ENCODE results near the gene FOXO3. TPM values are rescaled to one million over a fixed set of nuclear protein-coding genes. Genes with fewer than 3 reads are reported as not detected.

The FOXO3 gene
- polyA plus RNA-seq, 2 donors: 9.6 to 15.3 TPM

GRCh38 chr6:108561742-108562502, 1.2 kb downstream of the FOXO3 start:
- Histone ChIP-seq H3K27me3 (ENCODE audit: control insufficient read depth in 1 of 2, insufficient read depth in 2 of 2, low read length in 2 of 2) (no peaks in the 10 kb centered on the region), H3K4me1 (ENCODE audit: control insufficient read depth in 2 of 2, insufficient read depth in 2 of 2, low read length in 1 of 2) (peaks cover 0 to 2% of the 10 kb centered on the region in 2 donors), H3K4me3 (ENCODE audit: low read depth in 1 of 2, low read length in 2 of 2) (peak overlapping the region; percentile 86 to 89), H3K9me3 (ENCODE audit: control insufficient read depth in 2 of 2, insufficient read depth in 1 of 2, low read depth in 1 of 2, low read length in 1 of 2) (no peaks in the 10 kb centered on the region), H3K27ac (ENCODE audit: low read depth in 2 of 2, low read length in 1 of 2) (peak overlapping the region; percentile 78 to 81), H3K36me3 (ENCODE audit: control insufficient read depth in 2 of 2, insufficient read depth in 2 of 2, low read length in 1 of 2) (no peaks in the 10 kb centered on the region)
- 22 to 23% methylated on average over 46 of the region's 46 CpGs for WGBS, 2 donors

DNA sequence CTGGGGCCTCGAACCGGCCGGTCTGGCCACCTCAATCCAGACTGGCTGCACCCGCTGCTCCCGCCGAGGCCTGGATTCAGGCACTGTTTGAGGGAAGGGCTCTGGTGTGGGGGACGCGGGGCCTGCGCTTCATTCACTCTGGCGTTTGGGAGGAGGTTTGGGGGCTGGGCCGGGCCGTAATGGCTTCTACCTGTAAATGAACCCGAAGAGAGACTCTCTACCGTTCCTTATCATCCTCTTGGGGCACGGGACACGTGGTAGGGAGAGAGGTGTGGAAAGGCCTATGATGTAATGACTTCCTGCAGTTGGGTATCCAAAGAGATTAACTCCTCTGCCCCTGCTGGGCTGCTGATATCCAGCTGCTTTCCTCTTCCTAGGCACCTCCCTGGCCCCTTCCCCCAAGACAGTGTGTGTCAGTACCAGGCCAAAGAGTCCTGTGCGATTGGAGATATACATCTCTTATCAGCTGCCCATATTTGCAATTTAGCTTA, 1.8 kb downstream of the FOXO3 start:
- Histone ChIP-seq H3K27ac (ENCODE audit: low read depth in 2 of 2, low read length in 1 of 2) (peak overlapping the region; percentile 78 to 81), H3K4me1 (ENCODE audit: control insufficient read depth in 2 of 2, insufficient read depth in 2 of 2, low read length in 1 of 2) (no peaks in the 10 kb centered on the region), H3K27me3 (ENCODE audit: control insufficient read depth in 1 of 2, insufficient read depth in 2 of 2, low read length in 2 of 2) (no peaks in the 10 kb centered on the region), H3K9me3 (ENCODE audit: control insufficient read depth in 2 of 2, insufficient read depth in 1 of 2, low read depth in 1 of 2, low read length in 1 of 2) (no peaks in the 10 kb centered on the region), H3K36me3 (ENCODE audit: control insufficient read depth in 2 of 2, insufficient read depth in 2 of 2, low read length in 1 of 2) (peaks cover 0 to 2% of the 10 kb centered on the region in 2 donors), H3K4me3 (ENCODE audit: low read depth in 1 of 2, low read length in 2 of 2) (peak overlapping the region; percentile 86 to 89)
- WGBS, 2 donors: 22 to 29% methylated on average over 17 of the region's 17 CpGs

DNA sequence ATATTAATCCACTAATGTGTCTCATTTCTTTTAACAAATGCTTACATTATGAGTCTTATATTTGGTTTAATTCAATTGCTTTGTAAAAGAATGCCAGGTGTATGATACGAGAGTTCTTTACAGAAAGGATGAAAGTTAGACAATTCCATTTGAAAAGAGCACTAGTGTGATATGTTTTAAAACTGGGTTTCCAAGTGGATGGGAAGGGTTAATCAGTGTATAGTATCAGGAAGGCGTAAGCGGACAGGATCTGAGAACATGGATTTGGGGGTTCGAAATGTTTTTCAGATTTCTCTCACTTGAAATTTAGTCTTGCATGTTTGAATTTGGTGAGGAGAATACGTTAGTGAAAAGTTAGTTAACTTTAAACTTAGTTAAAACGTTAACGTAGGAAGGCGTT, 2.6 kb downstream of the FOXO3 start:
- Histone ChIP-seq H3K4me3 (ENCODE audit: low read depth in 1 of 2, low read length in 2 of 2) (peak overlapping the region in 1 of 2 donors; percentile 86), H3K27me3 (ENCODE audit: control insufficient read depth in 1 of 2, insufficient read depth in 2 of 2, low read length in 2 of 2) (no peaks in the 10 kb centered on the region), H3K27ac (ENCODE audit: low read depth in 2 of 2, low read length in 1 of 2) (no peak overlapping the region), H3K4me1 (ENCODE audit: control insufficient read depth in 2 of 2, insufficient read depth in 2 of 2, low read length in 1 of 2) (peaks cover 0 to 2% of the 10 kb centered on the region in 2 donors), H3K36me3 (ENCODE audit: control insufficient read depth in 2 of 2, insufficient read depth in 2 of 2, low read length in 1 of 2) (peaks cover 0 to 6% of the 10 kb centered on the region in 2 donors), H3K9me3 (ENCODE audit: control insufficient read depth in 2 of 2, insufficient read depth in 1 of 2, low read depth in 1 of 2, low read length in 1 of 2) (no peaks in the 10 kb centered on the region)
- WGBS, 2 donors: 77 to 81% methylated on average over 8 of the region's 8 CpGs

DNA sequence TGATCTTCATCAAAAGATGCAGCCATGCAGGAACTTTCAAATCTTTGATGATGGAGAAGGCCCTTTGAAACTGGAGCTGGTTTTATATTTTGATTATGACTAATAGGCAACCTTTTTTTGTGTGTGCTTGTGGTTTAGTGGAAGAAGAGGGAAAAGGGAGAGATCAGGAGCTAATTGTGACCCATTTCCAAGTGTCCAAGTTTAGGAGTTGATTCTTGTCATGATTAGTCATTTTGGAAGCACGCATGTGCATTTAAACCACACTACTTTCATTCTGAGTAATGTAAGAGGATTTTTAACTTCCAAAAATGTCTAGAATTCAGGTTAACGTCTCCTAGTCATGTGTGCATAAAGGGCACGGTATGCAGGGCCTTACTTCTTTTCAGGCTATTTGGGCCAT, 3.5 kb downstream of the FOXO3 start:
- 14 to 25% methylated on average over 3 of the region's 3 CpGs for WGBS, 2 donors
- H3K4me1 ChIP-seq (ENCODE audit: control insufficient read depth in 2 of 2, insufficient read depth in 2 of 2, low read length in 1 of 2): peaks cover 0 to 2% of the 10 kb centered on the region in 2 donors
- H3K27ac ChIP-seq (ENCODE audit: low read depth in 2 of 2, low read length in 1 of 2): peak overlapping the region in 1 of 2 donors; percentile 21
- H3K4me3 ChIP-seq (ENCODE audit: low read depth in 1 of 2, low read length in 2 of 2): no peak overlapping the region
- H3K27me3 ChIP-seq (ENCODE audit: control insufficient read depth in 1 of 2, insufficient read depth in 2 of 2, low read length in 2 of 2): no peaks in the 10 kb centered on the region
- peaks cover 0 to 7% of the 10 kb centered on the region in 2 donors for H3K36me3 ChIP-seq (ENCODE audit: control insufficient read depth in 2 of 2, insufficient read depth in 2 of 2, low read length in 1 of 2)
- H3K9me3 ChIP-seq (ENCODE audit: control insufficient read depth in 2 of 2, insufficient read depth in 1 of 2, low read depth in 1 of 2, low read length in 1 of 2): no peaks in the 10 kb centered on the region

GRCh38 chr6:108565091-108565766, 4.5 kb downstream of the FOXO3 start:
- Histone ChIP-seq H3K9me3 (ENCODE audit: control insufficient read depth in 2 of 2, insufficient read depth in 1 of 2, low read depth in 1 of 2, low read length in 1 of 2) (no peaks in the 10 kb centered on the region), H3K4me1 (ENCODE audit: control insufficient read depth in 2 of 2, insufficient read depth in 2 of 2, low read length in 1 of 2) (peaks cover 0 to 4% of the 10 kb centered on the region in 2 donors), H3K27ac (ENCODE audit: low read depth in 2 of 2, low read length in 1 of 2) (peak overlapping the region; percentile 72 to 88), H3K4me3 (ENCODE audit: low read depth in 1 of 2, low read length in 2 of 2) (no peak overlapping the region), H3K27me3 (ENCODE audit: control insufficient read depth in 1 of 2, insufficient read depth in 2 of 2, low read length in 2 of 2) (no peaks in the 10 kb centered on the region), H3K36me3 (ENCODE audit: control insufficient read depth in 2 of 2, insufficient read depth in 2 of 2, low read length in 1 of 2) (peaks cover 0 to 9% of the 10 kb centered on the region in 2 donors)
- WGBS, 2 donors: 37 to 48% methylated on average over 4 of the region's 4 CpGs

DNA sequence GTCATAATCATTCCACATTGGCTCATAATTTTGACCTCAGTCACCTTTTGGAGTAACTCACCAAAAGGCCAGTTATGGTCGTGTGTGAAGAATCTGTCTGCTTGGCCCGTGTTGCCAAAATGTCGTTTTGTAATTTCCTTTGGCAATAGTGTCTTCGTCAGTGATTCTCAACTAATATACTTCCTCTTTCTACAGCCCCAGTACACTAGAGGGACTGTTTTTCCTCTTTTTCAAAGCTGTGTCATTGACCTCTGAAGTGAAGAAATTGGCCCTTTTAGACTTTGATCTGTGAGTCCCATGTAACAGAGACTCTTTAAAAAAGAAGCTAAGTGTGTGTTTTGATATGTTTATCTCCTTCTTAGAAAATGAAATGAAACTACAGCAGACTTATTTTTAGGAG, 5.2 kb downstream of the FOXO3 start:
- Histone ChIP-seq H3K27me3 (ENCODE audit: control insufficient read depth in 1 of 2, insufficient read depth in 2 of 2, low read length in 2 of 2) (no peaks in the 10 kb centered on the region), H3K4me1 (ENCODE audit: control insufficient read depth in 2 of 2, insufficient read depth in 2 of 2, low read length in 1 of 2) (peaks cover 0 to 4% of the 10 kb centered on the region in 2 donors), H3K36me3 (ENCODE audit: control insufficient read depth in 2 of 2, insufficient read depth in 2 of 2, low read length in 1 of 2) (peaks cover 0 to 11% of the 10 kb centered on the region in 2 donors), H3K4me3 (ENCODE audit: low read depth in 1 of 2, low read length in 2 of 2) (no peak overlapping the region), H3K27ac (ENCODE audit: low read depth in 2 of 2, low read length in 1 of 2) (peak overlapping the region in 1 of 2 donors; percentile 29), H3K9me3 (ENCODE audit: control insufficient read depth in 2 of 2, insufficient read depth in 1 of 2, low read depth in 1 of 2, low read length in 1 of 2) (no peaks in the 10 kb centered on the region)
- 8 to 17% methylated on average over 4 of the region's 4 CpGs for WGBS, 2 donors

- Histone ChIP-seq H3K4me1 (ENCODE audit: control insufficient read depth in 2 of 2, insufficient read depth in 2 of 2, low read length in 1 of 2) (peaks cover 0 to 4% of the 10 kb centered on the region in 2 donors), H3K9me3 (ENCODE audit: control insufficient read depth in 2 of 2, insufficient read depth in 1 of 2, low read depth in 1 of 2, low read length in 1 of 2) (no peaks in the 10 kb centered on the region), H3K4me3 (ENCODE audit: low read depth in 1 of 2, low read length in 2 of 2) (no peak overlapping the region), H3K27ac (ENCODE audit: low read depth in 2 of 2, low read length in 1 of 2) (peak overlapping the region; percentile 34 to 63), H3K27me3 (ENCODE audit: control insufficient read depth in 1 of 2, insufficient read depth in 2 of 2, low read length in 2 of 2) (no peaks in the 10 kb centered on the region), H3K36me3 (ENCODE audit: control insufficient read depth in 2 of 2, insufficient read depth in 2 of 2, low read length in 1 of 2) (peaks cover 0 to 11% of the 10 kb centered on the region in 2 donors)
Measured at GRCh38 chr6:108566406-108566805, 5.7 kb downstream of the FOXO3 start.

DNA sequence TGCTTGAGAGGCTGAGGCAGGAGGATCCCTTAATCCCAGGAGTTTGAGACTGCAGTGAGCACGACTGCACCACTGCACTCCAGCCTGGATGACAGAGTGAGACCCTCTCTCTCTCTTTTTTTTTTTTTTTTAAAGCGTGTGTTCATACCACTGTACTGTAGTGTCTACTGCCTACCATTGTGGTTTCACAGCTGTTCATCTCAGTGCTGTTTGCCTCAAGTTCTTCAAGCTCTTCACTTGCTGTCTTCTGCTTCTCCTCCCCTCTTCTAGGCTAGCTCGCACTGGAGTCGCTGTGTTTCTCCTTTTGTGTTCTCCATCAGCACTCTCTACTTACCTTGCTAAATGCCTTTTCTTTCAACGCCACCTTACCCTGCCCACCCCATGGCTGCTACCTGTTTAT, 7.4 kb downstream of the FOXO3 start:
- H3K9me3 ChIP-seq (ENCODE audit: control insufficient read depth in 2 of 2, insufficient read depth in 1 of 2, low read depth in 1 of 2, low read length in 1 of 2): no peaks in the 10 kb centered on the region
- no peak overlapping the region for H3K27ac ChIP-seq (ENCODE audit: low read depth in 2 of 2, low read length in 1 of 2)
- H3K36me3 ChIP-seq (ENCODE audit: control insufficient read depth in 2 of 2, insufficient read depth in 2 of 2, low read length in 1 of 2): peaks cover 0 to 11% of the 10 kb centered on the region in 2 donors
- no peak overlapping the region for H3K4me3 ChIP-seq (ENCODE audit: low read depth in 1 of 2, low read length in 2 of 2)
- 90 to 92% methylated on average over 5 of the region's 5 CpGs for WGBS, 2 donors
- H3K27me3 ChIP-seq (ENCODE audit: control insufficient read depth in 1 of 2, insufficient read depth in 2 of 2, low read length in 2 of 2): no peaks in the 10 kb centered on the region
- peaks cover 0 to 4% of the 10 kb centered on the region in 2 donors for H3K4me1 ChIP-seq (ENCODE audit: control insufficient read depth in 2 of 2, insufficient read depth in 2 of 2, low read length in 1 of 2)

- H3K27me3 ChIP-seq (ENCODE audit: control insufficient read depth in 1 of 2, insufficient read depth in 2 of 2, low read length in 2 of 2): no peaks in the 10 kb centered on the region
- H3K27ac ChIP-seq (ENCODE audit: low read depth in 2 of 2, low read length in 1 of 2): no peak overlapping the region
- peaks cover 0 to 4% of the 10 kb centered on the region in 2 donors for H3K4me1 ChIP-seq (ENCODE audit: control insufficient read depth in 2 of 2, insufficient read depth in 2 of 2, low read length in 1 of 2)
- peaks cover 0 to 11% of the 10 kb centered on the region in 2 donors for H3K36me3 ChIP-seq (ENCODE audit: control insufficient read depth in 2 of 2, insufficient read depth in 2 of 2, low read length in 1 of 2)
- no peak overlapping the region for H3K4me3 ChIP-seq (ENCODE audit: low read depth in 1 of 2, low read length in 2 of 2)
- H3K9me3 ChIP-seq (ENCODE audit: control insufficient read depth in 2 of 2, insufficient read depth in 1 of 2, low read depth in 1 of 2, low read length in 1 of 2): no peaks in the 10 kb centered on the region
- 88 to 89% methylated on average over 3 of the region's 3 CpGs for WGBS, 2 donors
Measured at GRCh38 chr6:108568551-108569305, 8.0 kb downstream of the FOXO3 start.
